Measurements from ENCODE around the gene DNAJB4. TPM values are rescaled to one million over a fixed set of nuclear protein-coding genes. Genes with fewer than 3 reads are reported as not detected.
"Not testable (repeated sequence)": the region's sequence is repeated elsewhere in the genome, so short reads cannot be mapped to it uniquely, and the experiment has no call there.

Gene DNAJB4
- polyA plus RNA-seq, 3 donors from 2014 or later: 3.9 to 9.0 (median 5.0) TPM

DNA sequence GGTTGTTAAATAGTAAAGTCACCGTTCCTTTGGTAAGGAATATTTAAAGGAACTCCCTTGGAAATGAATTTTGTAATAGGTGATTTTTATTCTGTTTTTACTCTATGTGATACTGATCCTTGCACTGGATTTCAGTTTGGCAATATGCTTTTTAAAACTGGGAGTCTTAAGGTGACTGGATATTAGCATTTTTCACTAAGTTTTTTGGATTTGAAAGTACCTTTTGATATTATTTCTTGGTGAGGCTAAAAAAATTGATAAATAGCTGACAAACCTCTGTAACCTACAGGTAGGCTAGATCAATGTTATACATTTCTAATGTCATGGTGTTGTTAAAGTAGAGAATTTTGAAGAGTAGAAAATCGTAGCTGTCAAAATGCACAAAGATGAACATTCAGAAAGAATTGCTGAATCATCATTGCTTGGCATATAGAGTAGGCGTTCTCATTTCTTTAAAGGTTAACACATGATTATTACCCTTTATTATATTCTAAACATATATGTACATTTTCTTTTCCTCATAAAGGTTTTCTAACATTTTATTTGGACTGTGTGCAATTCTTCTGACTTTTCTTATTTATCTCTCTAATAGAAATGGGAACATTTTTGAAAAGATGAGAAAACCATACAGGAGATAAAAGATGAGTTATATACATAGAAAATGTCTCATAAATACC, 1.5 kb upstream of the DNAJB4 start:
- peak overlapping the region; percentile 69 to 98 (median 88) for H3K27ac Mint-ChIP-seq
- DNase-seq: no peak
- peak overlapping the region; percentile 40 to 81 (median 57) for H3K4me3 Mint-ChIP-seq
- H3K9me3 Mint-ChIP-seq: no peaks in the 10 kb centered on the region
- H3K27me3 Mint-ChIP-seq (ENCODE audit: low read depth in 3 of 3): peaks cover 5 to 8% (median 6%) of the 10 kb centered on the region in 3 donors
- H3K4me1 Mint-ChIP-seq: peaks cover 27 to 50% of the 10 kb centered on the region in 2 donors
- H3K36me3 Mint-ChIP-seq: peaks cover 0 to 1% (median 0%) of the 10 kb centered on the region in 3 donors

GRCh38 chr1:78003882-78004718, 639 bp upstream of the DNAJB4 start:
- Mint-ChIP-seq H3K27me3 (ENCODE audit: low read depth in 3 of 3) (peaks cover 5 to 8% (median 6%) of the 10 kb centered on the region in 3 donors), H3K9me3 (no peaks in the 10 kb centered on the region), H3K4me1 (peaks cover 29 to 54% of the 10 kb centered on the region in 2 donors), H3K4me3 (peak overlapping the region; percentile 81 to 95 (median 90)), H3K36me3 (no peaks in the 10 kb centered on the region), H3K27ac (peak overlapping the region; percentile 95 to 98 (median 96))
- no peak for DNase-seq

DNA sequence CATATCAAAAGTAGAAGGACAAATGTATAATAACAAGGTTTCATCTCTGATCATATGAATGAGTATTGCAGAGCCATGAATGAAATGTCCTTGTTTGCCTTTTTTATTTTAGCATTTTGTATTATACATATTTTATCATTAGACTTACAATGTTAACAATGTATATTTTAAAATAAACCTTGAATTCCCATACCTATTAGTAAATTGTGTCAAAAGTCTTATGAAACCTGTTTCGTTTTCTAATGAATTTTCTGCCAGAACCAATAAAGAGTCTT, 646 bp downstream of the DNAJB4 start:
- H3K36me3 Mint-ChIP-seq: no peaks in the 10 kb centered on the region
- H3K4me1 Mint-ChIP-seq: peaks cover 29 to 62% of the 10 kb centered on the region in 2 donors
- peaks cover 5 to 8% (median 6%) of the 10 kb centered on the region in 3 donors for H3K27me3 Mint-ChIP-seq (ENCODE audit: low read depth in 3 of 3)
- DNase-seq: peak in 1 of 3 donors; percentile 4
- no peaks in the 10 kb centered on the region for H3K9me3 Mint-ChIP-seq
- peak overlapping the region; percentile 95 to 98 (median 96) for H3K27ac Mint-ChIP-seq
- H3K4me3 Mint-ChIP-seq: peak overlapping the region; percentile 81 to 95 (median 90)

- H3K4me1 Mint-ChIP-seq: peaks cover 29 to 64% of the 10 kb centered on the region in 2 donors
Measured at GRCh38 chr1:78005755-78006154, 1.0 kb downstream of the DNAJB4 start.

GRCh38 chr1:78006521-78006920, 1.8 kb downstream of the DNAJB4 start:
- H3K27ac Mint-ChIP-seq: peak overlapping the region in 2 of 6 donors; percentile 31 to 97
- H3K36me3 Mint-ChIP-seq: no peaks in the 10 kb centered on the region
- peaks cover 5 to 8% (median 6%) of the 10 kb centered on the region in 3 donors for H3K27me3 Mint-ChIP-seq (ENCODE audit: low read depth in 3 of 3)
- H3K4me1 Mint-ChIP-seq: peaks cover 29 to 64% of the 10 kb centered on the region in 2 donors
- H3K4me3 Mint-ChIP-seq: peak overlapping the region in 4 of 5 donors; percentile 29 to 76 (median 52)
- DNase-seq: no peak
- H3K9me3 Mint-ChIP-seq: no peaks in the 10 kb centered on the region

More at GRCh38 chr1:78005755-78006154, 1.0 kb downstream of the DNAJB4 start:
- H3K27ac Mint-ChIP-seq: peak overlapping the region; percentile 85 to 98 (median 96)
- no peaks in the 10 kb centered on the region for H3K36me3 Mint-ChIP-seq
- no peak for DNase-seq
- peak overlapping the region; percentile 81 to 95 (median 90) for H3K4me3 Mint-ChIP-seq
- peaks cover 5 to 8% (median 6%) of the 10 kb centered on the region in 3 donors for H3K27me3 Mint-ChIP-seq (ENCODE audit: low read depth in 3 of 3)
- H3K9me3 Mint-ChIP-seq: no peaks in the 10 kb centered on the region

GRCh38 chr1:78007677-78008341, 3.1 kb downstream of the DNAJB4 start:
- H3K36me3 Mint-ChIP-seq: no peaks in the 10 kb centered on the region

DNA sequence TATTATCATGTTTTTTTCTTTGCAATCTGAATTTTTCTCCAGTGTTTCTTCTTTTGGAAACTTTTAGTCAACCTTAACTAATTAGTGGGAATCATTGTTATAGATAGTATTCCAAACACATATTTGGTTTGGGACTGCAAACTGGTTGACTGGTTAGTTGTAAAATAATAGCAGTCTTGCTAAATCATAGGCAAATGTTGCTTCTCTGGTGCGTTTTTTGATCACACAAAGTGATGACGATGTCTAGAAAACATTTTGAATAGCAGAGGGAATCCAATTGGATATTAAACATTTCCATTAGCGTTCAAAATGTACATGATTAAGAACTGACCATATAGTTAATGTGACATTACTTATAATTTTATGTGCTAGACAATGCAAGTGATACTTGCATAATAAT, 4.5 kb downstream of the DNAJB4 start:
- Mint-ChIP-seq H3K9me3 (no peaks in the 10 kb centered on the region), H3K27ac (no peak overlapping the region), H3K36me3 (peaks cover 4 to 5% (median 4%) of the 10 kb centered on the region in 3 donors), H3K4me3 (no peak overlapping the region), H3K27me3 (ENCODE audit: low read depth in 3 of 3) (peaks cover 3 to 7% (median 4%) of the 10 kb centered on the region in 3 donors), H3K4me1 (peaks cover 25 to 48% of the 10 kb centered on the region in 2 donors)
- no peak for DNase-seq

More at GRCh38 chr1:78007677-78008341, 3.1 kb downstream of the DNAJB4 start:
- Mint-ChIP-seq H3K27me3 (ENCODE audit: low read depth in 3 of 3) (peaks cover 5 to 8% (median 6%) of the 10 kb centered on the region in 3 donors), H3K27ac (no peak overlapping the region), H3K9me3 (no peaks in the 10 kb centered on the region), H3K4me3 (no peak overlapping the region), H3K4me1 (peaks cover 29 to 62% of the 10 kb centered on the region in 2 donors)
- DNase-seq: no peak

DNA sequence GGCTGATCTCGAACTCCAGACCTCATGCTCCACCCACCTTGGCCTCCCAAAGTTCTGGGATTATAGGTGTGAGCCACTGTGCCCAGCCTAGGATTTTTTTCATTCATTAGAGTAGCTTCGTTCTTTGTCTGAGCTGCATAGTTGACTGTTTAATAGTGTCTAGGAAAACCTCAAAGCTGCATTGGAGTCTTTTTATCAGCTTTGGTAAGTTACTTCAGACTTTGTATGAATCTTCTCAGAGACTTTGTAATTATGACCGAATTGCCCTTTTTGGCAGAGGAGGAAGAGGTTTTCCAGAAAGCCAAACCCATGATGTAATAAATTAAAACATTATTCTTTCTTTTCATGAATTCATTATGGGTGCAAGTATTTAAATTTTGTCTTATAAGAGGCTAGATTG, 5.1 kb downstream of the DNAJB4 start:
- no peak overlapping the region for H3K4me3 Mint-ChIP-seq

GRCh38 chr1:78011050-78011449, 6.3 kb downstream of the DNAJB4 start:
- Mint-ChIP-seq H3K4me3 (no peak overlapping the region), H3K27me3 (ENCODE audit: low read depth in 3 of 3) (no peaks in the 10 kb centered on the region), H3K4me1 (peaks cover 12 to 31% of the 10 kb centered on the region in 2 donors), H3K36me3 (peaks cover 8 to 13% (median 10%) of the 10 kb centered on the region in 3 donors), H3K9me3 (no peaks in the 10 kb centered on the region), H3K27ac (no peak overlapping the region)
- no peak for DNase-seq

More for the DNA sequence above, 5.1 kb downstream of the DNAJB4 start:
- Mint-ChIP-seq H3K9me3 (no peaks in the 10 kb centered on the region), H3K36me3 (peaks cover 5 to 6% (median 5%) of the 10 kb centered on the region in 3 donors), H3K27me3 (ENCODE audit: low read depth in 3 of 3) (peaks cover 0 to 2% (median 0%) of the 10 kb centered on the region in 3 donors), H3K27ac (no peak overlapping the region), H3K4me1 (peaks cover 21 to 43% of the 10 kb centered on the region in 2 donors)
- DNase-seq: no peak

DNA sequence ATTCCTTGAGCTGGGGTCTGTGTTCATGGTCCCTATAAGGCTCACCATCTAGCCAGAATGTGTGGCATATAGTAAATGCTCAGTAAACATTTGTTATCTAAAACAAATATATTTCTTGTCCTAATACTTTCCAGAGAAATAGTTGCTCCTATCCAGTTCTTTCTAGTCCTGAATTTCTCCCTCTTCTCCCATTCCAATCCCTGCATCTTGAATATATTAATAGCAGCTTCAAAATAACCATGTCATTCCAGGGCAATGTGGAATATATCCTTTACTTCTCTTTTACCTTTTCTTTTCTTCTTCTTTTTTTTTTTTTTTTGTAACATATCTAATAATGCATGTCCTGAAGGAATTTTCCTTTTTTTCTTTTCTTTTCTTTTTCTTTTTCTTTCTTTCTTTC, 10.4 kb downstream of the DNAJB4 start:
- H3K27me3 Mint-ChIP-seq (ENCODE audit: low read depth in 3 of 3): no peaks in the 10 kb centered on the region
- H3K4me3 Mint-ChIP-seq: no peak overlapping the region
- DNase-seq: no peak
- no peaks in the 10 kb centered on the region for H3K9me3 Mint-ChIP-seq
- H3K27ac Mint-ChIP-seq: no peak overlapping the region
- H3K36me3 Mint-ChIP-seq: peaks cover 8 to 18% (median 10%) of the 10 kb centered on the region in 3 donors
- peaks cover 0 to 5% of the 10 kb centered on the region in 2 donors for H3K4me1 Mint-ChIP-seq

GRCh38 chr1:78019024-78019423, 14.3 kb downstream of the DNAJB4 start:
- H3K4me1 Mint-ChIP-seq: no peaks in the 10 kb centered on the region
- H3K27ac Mint-ChIP-seq: no peak overlapping the region
- H3K27me3 Mint-ChIP-seq (ENCODE audit: low read depth in 3 of 3): no peaks in the 10 kb centered on the region
- H3K9me3 Mint-ChIP-seq: no peaks in the 10 kb centered on the region
- H3K4me3 Mint-ChIP-seq: no peak overlapping the region
- DNase-seq: no peak
- peaks cover 4 to 14% (median 5%) of the 10 kb centered on the region in 3 donors for H3K36me3 Mint-ChIP-seq

DNA sequence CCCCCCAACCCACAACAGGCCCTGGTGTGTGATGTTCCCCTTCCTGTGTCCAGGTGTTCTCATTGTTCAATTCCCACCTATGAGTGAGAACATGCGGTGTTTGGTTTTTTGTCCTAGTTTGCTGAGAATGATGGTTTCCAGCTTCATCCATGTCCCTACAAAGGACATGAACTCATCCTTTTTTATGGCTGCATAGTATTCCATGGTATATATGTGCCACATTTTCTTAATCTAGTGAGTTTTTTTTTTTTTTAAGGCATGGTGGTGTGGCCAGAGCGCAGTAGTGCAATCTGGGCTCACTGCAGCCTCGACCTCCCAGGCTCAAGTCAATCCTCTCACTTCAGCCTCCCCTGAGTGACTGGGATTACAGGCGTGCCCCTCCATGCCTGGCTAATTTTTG, 16.4 kb downstream of the DNAJB4 start:
- not testable (repeated sequence) for H3K27me3 Mint-ChIP-seq (ENCODE audit: low read depth in 3 of 3); H3K4me3 Mint-ChIP-seq

DNA sequence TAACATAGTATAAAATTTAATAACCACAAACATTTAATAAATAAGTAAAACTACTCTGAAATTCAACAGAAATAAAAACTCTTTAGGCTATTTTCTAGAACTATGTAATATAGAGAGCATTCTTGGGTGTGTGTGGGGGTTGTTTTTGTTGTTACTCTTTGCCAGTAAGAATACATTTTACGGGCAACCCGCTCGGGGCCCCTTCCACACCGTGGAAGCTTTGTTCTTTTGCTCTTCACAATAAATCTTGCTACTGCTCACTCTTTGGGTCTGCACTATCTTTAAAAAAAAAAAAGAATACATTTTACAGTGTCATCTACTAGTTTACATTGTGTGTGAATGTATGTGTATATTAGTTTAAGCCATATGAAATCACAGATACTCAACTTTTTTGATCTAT, 25.1 kb downstream of the DNAJB4 start:
- no peaks in the 10 kb centered on the region for H3K36me3 Mint-ChIP-seq
- H3K4me3 Mint-ChIP-seq: no peak overlapping the region
- no peak for DNase-seq
- peaks cover 0 to 9% (median 1%) of the 10 kb centered on the region in 3 donors for H3K27me3 Mint-ChIP-seq (ENCODE audit: low read depth in 3 of 3)
- H3K27ac Mint-ChIP-seq: no peak overlapping the region
- H3K9me3 Mint-ChIP-seq: no peaks in the 10 kb centered on the region
- no peaks in the 10 kb centered on the region for H3K4me1 Mint-ChIP-seq

More for the DNA sequence above, 16.4 kb downstream of the DNAJB4 start:
- not testable (repeated sequence) for H3K9me3 Mint-ChIP-seq, H3K4me1 Mint-ChIP-seq, DNase-seq, H3K27ac Mint-ChIP-seq, H3K36me3 Mint-ChIP-seq
